HG03280 (cell line): ENCODE measurements around the gene MASP2.
"Not testable (repeated sequence)": the region's sequence is repeated elsewhere in the genome, so short reads cannot be mapped to it uniquely, and the experiment has no call there.

Experiments used
- ATAC-seq: cut with Tn5 transposase; IDR thresholded peaks from one replicate; pipeline ENCODE4 v1.9.1; 2021; ENCODE audit warnings: mild to moderate bottlenecking, moderate library complexity; ENCODE audit not compliant: unreplicated experiment

The MASP2 gene

GRCh38 chr1:11046625-11047365 is at the start of gene MASP2:
TSS of gene MASP2 (minus strand) at chr1:11047239. CDS start at chr1:11047207, 32 bp downstream.
- ATAC-seq = no peak

DNA sequence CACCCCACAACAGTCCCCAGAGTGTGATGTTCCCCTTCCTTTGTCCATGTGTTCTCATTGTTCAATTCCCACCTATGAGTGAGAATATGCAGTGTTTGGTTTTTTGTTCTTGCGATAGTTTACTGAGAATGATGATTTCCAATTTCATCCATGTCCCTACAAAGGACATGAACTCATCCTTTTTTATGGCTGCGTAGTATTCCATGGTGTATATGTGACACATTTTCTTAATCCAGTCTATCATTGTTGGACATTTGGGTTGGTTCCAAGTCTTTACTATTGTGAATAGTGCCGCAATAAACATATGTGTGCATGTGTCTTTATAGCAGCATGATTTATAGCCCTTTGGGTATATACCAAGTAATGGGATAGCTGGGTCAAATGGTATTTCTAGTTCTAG is 36.7 kb upstream of the MASP2 start:
- ATAC-seq = not testable (repeated sequence)

GRCh38 chr1:11080931-11081330 is 33.9 kb upstream of the MASP2 start:
- no peak for ATAC-seq

DNA sequence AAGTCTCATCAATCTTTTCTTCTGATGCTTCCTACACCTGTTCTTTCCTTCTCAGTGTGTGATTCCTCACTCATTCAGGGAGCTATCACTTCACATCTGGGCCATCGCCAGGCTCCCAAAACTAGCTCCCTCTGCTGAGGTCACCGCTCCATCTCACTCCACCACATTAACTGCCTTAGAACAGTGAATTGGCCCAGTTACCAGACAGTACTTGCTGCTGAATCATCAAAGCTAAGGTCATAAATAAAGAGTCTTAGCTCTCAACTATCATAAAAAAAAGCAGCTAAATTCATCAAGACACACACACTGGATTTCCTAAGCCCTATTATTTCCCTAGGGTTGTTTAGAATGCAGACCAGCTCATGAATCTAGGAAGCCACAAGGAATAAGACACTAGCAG is 31.6 kb upstream of the MASP2 start:
- ATAC-seq = no peak

DNA sequence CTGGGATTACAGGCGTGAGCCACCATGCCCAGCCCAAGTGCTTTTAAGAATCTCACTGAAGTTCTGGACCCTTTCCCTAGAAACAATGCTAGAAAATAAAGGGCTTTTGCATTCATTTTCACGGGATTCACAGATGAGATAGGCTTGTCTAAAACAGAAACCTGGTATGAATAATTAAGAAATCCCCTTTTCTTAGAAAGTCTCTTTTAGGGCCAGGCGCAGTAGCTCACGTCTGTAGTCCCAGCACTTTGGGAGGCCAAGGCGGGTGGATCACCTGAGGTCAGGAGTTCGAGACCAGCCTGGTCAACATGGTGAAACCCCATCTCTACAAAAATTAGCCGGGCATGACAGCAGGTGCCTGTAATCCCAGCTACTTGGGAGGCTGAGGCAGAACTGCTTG is 26.4 kb upstream of the MASP2 start:
- ATAC-seq = not testable (repeated sequence)

GRCh38 chr1:11072216-11072917 is 25.3 kb upstream of the MASP2 start:
- no peak for ATAC-seq

DNA sequence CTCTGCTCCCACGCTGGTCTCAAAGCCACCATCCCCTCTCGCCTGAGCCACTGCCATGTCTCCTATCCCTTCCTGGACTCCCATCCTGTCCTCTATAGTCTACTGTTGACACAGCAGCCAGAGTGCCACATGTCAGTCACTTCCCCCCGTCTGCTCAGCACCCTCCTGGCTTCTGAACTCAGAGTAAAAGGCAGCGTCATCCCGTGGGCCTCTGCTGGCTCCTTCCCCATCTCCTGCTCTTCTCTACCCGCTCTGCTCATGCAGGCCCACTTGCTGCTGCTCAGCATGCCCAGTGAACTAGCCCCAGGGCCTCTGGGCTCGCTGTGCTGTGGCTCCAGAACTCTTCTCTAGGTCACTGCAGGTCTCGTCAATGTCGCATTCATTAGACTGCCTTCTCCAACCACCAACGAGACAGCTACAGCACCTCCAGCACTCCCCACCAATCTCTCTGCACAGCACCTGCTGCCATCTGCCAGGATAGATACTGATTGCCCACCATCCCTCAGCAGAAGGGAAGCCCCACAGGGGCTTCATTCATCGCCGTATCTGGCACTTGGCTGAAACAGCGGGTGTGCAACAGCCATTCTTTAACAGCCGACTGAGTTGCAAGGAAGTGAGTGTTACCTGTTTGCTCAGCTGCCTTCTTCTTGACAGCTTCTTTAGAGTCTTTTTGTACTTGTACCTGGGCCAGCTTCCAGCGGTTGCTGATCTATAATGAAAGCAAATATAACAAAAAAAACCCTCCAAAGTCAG is 24.6 kb upstream of the MASP2 start:
- no peak for ATAC-seq

GRCh38 chr1:11070876-11071275 is 23.8 kb upstream of the MASP2 start:
- ATAC-seq = no peak

GRCh38 chr1:11068600-11069473 is 21.8 kb upstream of the MASP2 start:
- ATAC-seq = no peak

DNA sequence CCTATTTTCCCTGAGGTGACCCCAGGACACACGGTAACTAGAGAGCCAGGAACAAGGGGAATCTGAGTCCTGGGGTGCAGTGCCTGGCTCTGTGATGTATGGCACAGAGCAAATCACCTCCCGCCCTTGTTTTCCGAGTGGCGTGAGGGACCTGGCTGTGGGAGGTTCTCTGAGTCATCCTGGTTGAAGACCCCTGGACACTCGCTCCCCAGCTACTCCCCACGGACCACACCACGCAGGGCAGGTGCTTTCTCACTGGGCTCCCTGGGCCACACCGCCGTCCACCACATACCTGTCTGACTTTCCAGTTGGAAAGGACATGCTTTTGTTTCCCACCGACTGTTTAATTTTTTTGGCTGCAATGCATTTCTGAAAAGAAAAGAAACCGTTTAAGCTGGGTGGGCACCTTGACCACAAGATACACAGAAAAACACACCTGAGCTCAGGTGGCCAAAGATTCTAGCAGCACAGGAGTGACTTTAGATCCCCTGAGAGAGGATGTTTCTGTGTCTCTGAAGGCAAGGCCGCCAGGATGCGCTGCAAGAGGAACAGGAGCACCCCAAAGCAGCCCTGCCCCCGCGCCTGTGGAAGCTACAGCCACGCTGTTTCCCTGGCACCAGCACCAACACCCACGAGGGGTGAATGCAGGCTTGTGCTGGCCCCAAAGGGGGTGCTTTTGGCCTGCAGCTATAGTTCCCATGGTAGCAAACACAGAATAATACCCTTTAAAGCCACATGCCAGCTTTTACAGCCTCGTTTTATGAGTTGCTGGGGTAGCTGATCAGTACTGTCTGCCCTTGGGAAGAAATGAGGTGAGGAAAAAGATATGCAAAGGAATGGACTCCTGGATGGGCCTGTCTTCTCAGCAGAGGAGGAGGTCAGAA is 20.9 kb upstream of the MASP2 start:
- ATAC-seq = no peak

DNA sequence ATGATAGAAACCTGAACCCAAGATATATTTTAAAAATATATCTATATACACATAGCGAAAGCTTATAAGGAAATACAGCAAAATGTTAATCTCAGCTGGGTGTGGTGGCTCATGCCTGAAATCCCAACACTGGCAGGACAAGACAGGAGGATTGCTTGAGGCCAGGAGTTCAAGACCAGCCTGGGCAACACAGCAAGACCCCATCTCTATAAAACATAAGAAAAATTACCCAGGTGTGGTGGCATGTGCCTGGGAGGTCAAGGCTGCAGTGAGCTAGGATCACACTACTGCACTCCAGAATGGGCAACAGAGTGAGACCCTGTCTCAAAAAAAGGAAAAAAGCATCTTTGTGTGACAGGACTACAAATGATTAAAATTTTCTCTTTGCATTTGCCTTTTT is 18.8 kb upstream of the MASP2 start:
- ATAC-seq = no peak

GRCh38 chr1:11064942-11065341 is 17.9 kb upstream of the MASP2 start:
- no peak for ATAC-seq

DNA sequence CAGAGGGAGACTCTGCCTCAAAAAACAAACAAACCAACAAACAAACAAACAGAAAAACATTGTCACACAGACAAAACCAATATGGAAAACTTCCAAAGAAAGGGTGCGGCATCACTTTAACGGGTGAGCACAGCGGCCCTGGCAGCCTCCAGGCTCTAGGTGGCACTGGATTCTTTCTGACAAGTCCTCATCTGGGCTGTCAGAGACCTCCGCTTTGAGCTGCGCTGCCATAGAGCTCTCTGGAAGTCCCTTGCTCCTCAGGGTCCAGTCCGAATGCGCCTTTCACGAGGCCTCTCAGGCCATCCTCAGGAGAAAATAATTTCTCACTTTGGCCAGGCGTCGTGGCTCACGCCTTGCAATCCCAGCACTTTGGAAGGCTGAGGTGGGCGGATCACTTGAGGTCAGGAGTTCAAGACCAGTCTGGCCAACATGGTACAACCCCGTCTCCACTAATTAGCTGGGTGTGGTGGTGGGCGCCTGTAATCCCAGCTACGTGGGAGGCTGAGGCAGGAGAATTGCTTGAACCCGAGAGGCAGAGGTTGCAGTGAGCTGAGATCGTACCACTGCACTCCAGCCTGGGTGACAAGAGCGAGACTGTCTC is 17.0 kb upstream of the MASP2 start:
- ATAC-seq = not testable (repeated sequence)

GRCh38 chr1:11062965-11063401 is 15.9 kb upstream of the MASP2 start:
- ATAC-seq = no peak

DNA sequence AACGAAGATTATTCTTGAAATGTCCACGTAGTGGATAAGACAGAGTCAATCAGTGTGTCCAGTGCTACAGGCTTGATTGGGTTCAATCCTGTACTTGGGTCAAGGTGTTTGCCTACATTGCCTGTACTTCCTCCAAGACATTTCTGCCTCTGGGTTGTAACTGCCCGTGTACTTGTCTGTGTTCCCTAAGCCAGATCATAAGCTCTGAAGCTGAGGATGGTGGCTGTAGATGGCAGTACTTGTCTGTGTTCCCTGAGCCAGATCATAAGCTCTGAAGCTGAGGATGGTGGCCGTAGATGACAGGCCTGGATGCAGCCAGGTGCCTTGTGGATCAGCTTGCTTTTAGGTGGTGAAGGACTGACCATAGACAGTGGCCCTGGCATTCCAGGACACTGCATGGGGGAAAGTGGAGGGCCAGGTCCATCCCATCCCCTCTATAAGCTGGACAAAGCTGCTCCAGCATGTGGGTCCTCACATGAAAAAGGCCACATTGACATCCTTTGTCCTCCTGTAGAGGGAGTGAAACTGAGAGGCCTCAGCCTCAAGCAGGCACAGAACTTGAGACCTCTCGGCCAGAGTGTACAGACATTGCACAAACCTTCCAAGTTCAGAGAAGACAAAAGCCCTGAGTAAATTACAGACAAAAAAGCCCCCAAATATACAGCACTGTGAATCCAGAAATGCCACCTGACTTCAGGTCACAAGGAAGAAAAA is 14.8 kb upstream of the MASP2 start:
- no peak for ATAC-seq

DNA sequence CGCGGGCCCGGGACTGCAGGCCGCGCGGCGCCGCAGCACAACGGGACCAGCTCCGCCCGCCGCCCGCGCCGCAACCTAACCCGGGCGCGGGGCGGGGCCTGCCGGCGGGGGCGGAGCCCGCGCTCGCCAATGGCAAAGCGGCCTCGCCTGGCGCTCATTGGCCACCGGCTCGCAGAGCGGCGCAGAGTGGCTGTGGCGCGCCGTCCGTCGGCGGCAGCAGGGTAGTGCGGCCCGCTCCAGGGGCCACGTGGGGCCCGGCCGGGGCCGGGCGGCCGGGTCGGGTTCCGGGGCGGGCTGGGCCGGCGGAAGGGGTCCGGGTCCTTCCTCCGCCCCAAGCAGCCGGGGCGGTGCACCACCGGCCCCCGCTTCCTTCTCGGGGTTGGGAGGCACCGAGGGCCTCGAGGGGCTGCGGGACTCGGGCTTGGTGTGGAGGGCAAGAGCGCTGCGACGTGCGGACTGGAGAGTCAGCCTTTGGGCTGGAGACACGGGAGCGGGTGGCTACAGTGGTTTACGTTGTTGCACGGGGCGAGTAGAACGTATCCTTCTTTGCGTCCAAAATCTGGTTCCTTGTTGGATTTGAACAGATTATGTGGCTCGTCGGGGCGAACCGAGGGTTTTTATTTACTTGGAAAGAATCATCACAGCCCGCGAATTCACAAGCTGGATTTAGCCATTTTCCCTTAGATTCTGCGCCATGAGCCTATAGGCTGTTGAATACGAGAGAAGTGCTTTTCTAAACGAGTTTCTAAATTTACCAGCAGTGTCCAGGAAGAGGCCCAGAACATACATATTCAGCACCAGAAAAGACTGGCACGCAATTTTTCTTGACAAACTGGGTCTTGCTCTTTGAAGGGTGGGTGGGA is 13.2 kb upstream of the MASP2 start, which contains the start of gene SRM:
SRM (minus strand) TSS at position 51 of the 863 bp plus-strand sequence. CDS start 75 bp downstream, outside the sequence.
- peak; percentile 96 for ATAC-seq

GRCh38 chr1:11059155-11059967 is 12.3 kb upstream of the MASP2 start:
- no peak for ATAC-seq
